Fibroblast of villous mesenchyme (primary cell): Measurements from ENCODE around the gene RET. TPM values are rescaled to one million over a fixed set of nuclear protein-coding genes. Genes with fewer than 3 reads are reported as not detected.

ENCODE experiments used
- DNase-seq: peaks from one replicate; pipeline ENCODE4 v3.0.0-alpha.2; 2010; ENCODE audit warnings: low read depth
- H3K4me3 ChIP-seq: 2 replicates; pipeline ENCODE4 v1.5.1; 2011; ENCODE audit warnings: low read depth, mild to moderate bottlenecking, low read length
- CTCF ChIP-seq: IDR thresholded peaks from 2 replicates; pipeline ENCODE4 v1.5.1; 2012; ENCODE audit warnings: low read depth, mild to moderate bottlenecking, low read length; ENCODE audit not compliant: insufficient read depth
- total RNA-seq: library from RNA; depleted of rRNA; stranded (reverse); fragments of >200 nt; gene quantifications from 2 replicates; pipeline ENCODE4 v1.2.3, GENCODE V29; 2012

Gene RET
- total RNA-seq, 1 donor, result 0.43 TPM

GRCh38 chr10:43120116-43120928 is 43.5 kb downstream of the RET start:
- DNase-seq, result no peak
- no peak for TF ChIP-seq CTCF
- H3K4me3 ChIP-seq, result no peak overlapping the region

- no peak for DNase-seq
- no peak overlapping the region for H3K4me3 ChIP-seq
- no peak for TF ChIP-seq CTCF
Observed at GRCh38 chr10:43120929-43121314, 44.1 kb downstream of the RET start.

- no peak overlapping the region for H3K4me3 ChIP-seq
- no peak for DNase-seq
- TF ChIP-seq CTCF, result no peak
Observed at GRCh38 chr10:43121444-43121843, 44.6 kb downstream of the RET start.

GRCh38 chr10:43122096-43122495 is 45.2 kb downstream of the RET start:
- DNase-seq, result no peak
- H3K4me3 ChIP-seq, result no peak overlapping the region
- no peak for TF ChIP-seq CTCF

GRCh38 chr10:43122826-43123225 is 46.0 kb downstream of the RET start:
- no peak for DNase-seq
- H3K4me3 ChIP-seq, result no peak overlapping the region
- TF ChIP-seq CTCF, result no peak

- TF ChIP-seq CTCF, result no peak
- H3K4me3 ChIP-seq, result no peak overlapping the region
- no peak for DNase-seq
Observed at GRCh38 chr10:43123361-43124093, 46.7 kb downstream of the RET start.
